ENCODE data around the gene PRKCB. TPM values are rescaled to one million over a fixed set of nuclear protein-coding genes. Genes with fewer than 3 reads are reported as not detected.
A peak's percentile ranks its signal among the peaks of the same experiment; 100 is the strongest.

The PRKCB gene
- total and polyA plus RNA-seq, 2 of the 8 experiments (the other 6 are each of a cell fraction or from before 2014, with no cell fraction given), result 7.1 to 12.1 TPM

- Histone ChIP-seq H2BK12ac (ENCODE audit: low read depth, low read length) (no peak overlapping the region), H3K27me3 (replicated peaks in 1 of 4; ENCODE audit: control insufficient read depth in 3 of 4, extremely low read depth in 1 of 4, insufficient read depth in 3 of 4, low read length in 3 of 4) (no peaks in the 10 kb centered on the region), H2BK20ac (ENCODE audit: low read length) (no peak overlapping the region), H3K23ac (ENCODE audit: insufficient read length) (no peak overlapping the region), H3K4me3 (ENCODE audit: extremely low read depth in 1 of 4, insufficient read depth in 2 of 4, low read depth in 3 of 4, low read length in 4 of 4) (no peak overlapping the region), H3K9ac (replicated peaks in 1 of 4; ENCODE audit: extremely low read depth in 1 of 4, low read depth in 3 of 4, low read length in 3 of 4) (no peak overlapping the region; a peak in 1 of 7 replicates), H4K91ac (replicated peaks; ENCODE audit: insufficient read length, low read length) (peak overlapping the region; percentile 4), H2AFZ (ENCODE audit: low read length) (no peak overlapping the region), H3K56ac (replicated peaks; ENCODE audit: insufficient read length, low read depth, low read length) (no peak overlapping the region), H2BK15ac (ENCODE audit: low read length) (no peak overlapping the region), H3K79me2 (ENCODE audit: control insufficient read depth in 1 of 2, insufficient read depth in 2 of 2, low read length in 2 of 2) (no peaks in the 10 kb centered on the region), H3K27ac (ENCODE audit: low read depth, low read length) (no peak overlapping the region), H4K8ac (ENCODE audit: extremely low read depth, insufficient read depth, low read length) (no peak overlapping the region), H3K4ac (replicated peaks; ENCODE audit: insufficient read length, low read depth, low read length) (no peak overlapping the region), H2BK120ac (replicated peaks; ENCODE audit: low read depth, low read length) (no peak overlapping the region), H3K4me2 (ENCODE audit: insufficient read depth in 1 of 2, low read depth in 2 of 2, low read length in 2 of 2) (peak overlapping the region in 1 of 2 experiments; percentile 34; a peak in 1 of 4 replicates), H2AK5ac (ENCODE audit: low read depth, low read length) (no peak overlapping the region), H3K18ac (ENCODE audit: extremely low read depth, low read length) (0 out of 2 replicates have a peak overlapping the region, but pooled peaks have one; percentile 68), H3K14ac (ENCODE audit: insufficient read length) (no peak overlapping the region), H4K5ac (ENCODE audit: insufficient read length, low read depth, low read length) (no peak overlapping the region), H3K9me3 (ENCODE audit: insufficient read depth in 2 of 2, low read depth in 1 of 2, low read length in 1 of 2) (no peaks in the 10 kb centered on the region), H3K36me3 (ENCODE audit: control insufficient read depth in 2 of 4, insufficient read depth in 4 of 4, low read length in 3 of 4) (no peaks in the 10 kb centered on the region; a peak in 1 of 8 replicates), H3K79me1 (ENCODE audit: low read depth, low read length) (no peaks in the 10 kb centered on the region), H2BK5ac (ENCODE audit: low read depth, low read length) (no peak overlapping the region), H4K20me1 (replicated peaks in 1 of 2; ENCODE audit: control insufficient read depth in 1 of 2, insufficient read depth in 2 of 2, low read length in 2 of 2) (no peaks in the 10 kb centered on the region), H3K4me1 (replicated peaks in 1 of 4; ENCODE audit: control insufficient read depth in 3 of 4, insufficient read depth in 4 of 4, low read length in 3 of 4) (peaks cover 0 to 6% (median 2%) of the 10 kb centered on the region in 4 experiments; a peak in 4 of 7 replicates), H3K23me2 (ENCODE audit: low read depth, low read length) (no peaks in the 10 kb centered on the region)
- 73% methylated on average over 10 of the region's 10 CpGs; no CpG with 5 or more reads in 1 of the 2 experiments for WGBS, 2 experiments (ENCODE audit: extremely low coverage in 1 of 2, insufficient coverage in 1 of 2, insufficient read length in 1 of 2, insufficient replicate concordance in 2 of 2, low coverage in 1 of 2, low lambda C conversion rate in 2 of 2, missing lambda C conversion rate in 1 of 2)
- FAIRE-seq (no peak), DNase-seq (ENCODE audit: low read depth in 1 of 2, low spot score in 2 of 2) (no peak)
- ChIA-PET POLR2A (ENCODE audit: partially characterized antibody) (interaction anchor here (0.9 to 1.1 kb wide), 2 partner anchors 16 to 78 kb away, joined by 4 read pairs; no protein-coding TSS in a partner anchor), CTCF (ENCODE audit: partially characterized antibody) (interaction anchor here (0.8 to 2.1 kb wide), 5 partner anchors 59 to 367 kb away, joined by 3 to 9 read pairs (median 4); no protein-coding TSS in a partner anchor)
- TF ChIP-seq RXRA (IDR thresholded peaks at IDR 0.05; ENCODE audit: insufficient read depth, low read depth, low read length) (no peak), TBP (IDR thresholded peaks at IDR 0.05; ENCODE audit: low read depth, low read length) (no peak), CEBPB (IDR thresholded peaks at IDR 0.05; ENCODE audit: low read depth, low read length) (no peak), CHD2 (IDR thresholded peaks at IDR 0.05; ENCODE audit: low read length) (no peak), CHD1 (IDR thresholded peaks at IDR 0.05; ENCODE audit: low read depth, low read length) (no peak), TEAD4 (IDR thresholded peaks at IDR 0.05; ENCODE audit: low read depth, low read length) (no peak)
Observed at GRCh38 chr16:24130494-24131085, 294.8 kb downstream of the PRKCB start.
